ENCODE measurements around the gene HCFC1R1. TPM values are rescaled to one million over a fixed set of nuclear protein-coding genes. Genes with fewer than 3 reads are reported as not detected.

HCFC1R1 gene
- total and polyA plus RNA-seq, 5 experiments from 2014 or later = 13.1 to 16.5 (median 15.1) TPM

DNA sequence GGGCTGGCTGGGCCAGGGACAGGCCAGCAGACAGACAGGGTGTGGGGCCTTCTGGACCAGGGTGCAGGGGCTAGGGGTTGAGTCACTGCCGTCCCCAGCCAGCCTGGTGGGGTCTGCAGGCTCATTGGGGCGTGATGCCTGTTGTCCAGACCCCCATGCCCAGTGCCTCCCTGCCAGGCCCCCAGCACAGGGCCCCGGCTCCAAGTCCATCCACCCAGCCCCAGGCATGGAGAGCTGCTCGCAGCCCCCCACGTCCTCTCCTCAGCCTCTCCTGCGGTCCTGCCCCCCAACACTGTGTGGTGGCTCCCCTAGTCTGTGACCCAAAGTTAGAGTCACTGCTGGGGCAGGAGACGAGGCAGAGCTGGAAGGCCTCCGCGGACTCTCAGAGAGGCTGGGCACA, 36.5 kb downstream of the HCFC1R1 start:
- Mint-ChIP-seq H3K4me1 (peaks cover 0 to 9% (median 5%) of the 10 kb centered on the region in 4 donors), H3K27me3 (no peaks in the 10 kb centered on the region), H3K27ac (no peak overlapping the region), H3K36me3 (no peaks in the 10 kb centered on the region), H3K9me3 (no peaks in the 10 kb centered on the region), H3K4me3 (no peak overlapping the region)
- ATAC-seq = no peak
- no peak for DNase-seq
- POLR2A ChIA-PET = no interaction called here

DNA sequence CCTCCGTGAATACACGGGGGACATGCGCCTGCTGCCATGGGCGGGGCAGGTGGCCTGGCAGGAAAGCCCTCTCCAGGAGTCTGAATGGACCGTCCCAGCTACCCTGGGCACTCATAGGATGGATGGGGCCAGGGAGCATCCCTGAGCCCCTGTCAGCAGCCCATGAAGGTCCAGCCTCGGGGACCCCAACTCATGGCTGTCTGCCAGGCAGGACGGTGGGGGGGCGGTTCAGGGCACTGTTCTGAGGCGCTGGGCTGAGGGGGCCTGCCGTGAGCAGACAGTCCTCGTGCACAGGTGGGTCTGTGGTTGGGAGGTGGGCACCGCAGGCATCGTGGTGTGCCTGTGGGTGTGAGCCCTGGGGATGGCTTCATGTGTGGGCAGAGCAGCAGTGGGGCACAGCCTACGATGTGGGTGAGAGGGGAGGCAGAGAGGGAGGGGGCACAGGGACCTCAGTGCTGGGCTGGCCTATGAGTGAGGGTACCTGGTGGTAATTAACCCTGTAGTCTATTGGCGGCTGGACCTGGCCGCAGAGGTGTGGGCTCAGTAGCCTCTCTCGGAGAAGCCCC, 37.0 kb downstream of the HCFC1R1 start:
- Mint-ChIP-seq H3K27me3 (no peaks in the 10 kb centered on the region), H3K36me3 (no peaks in the 10 kb centered on the region), H3K4me3 (no peak overlapping the region), H3K4me1 (peaks cover 0 to 14% (median 7%) of the 10 kb centered on the region in 4 donors), H3K27ac (no peak overlapping the region), H3K9me3 (no peaks in the 10 kb centered on the region)
- DNase-seq = no peak
- POLR2A ChIA-PET = interaction anchor here (0.7 kb wide), 1 partner anchor 1134 kb away, joined by 3 read pairs; no protein-coding TSS in a partner anchor
- no peak for ATAC-seq

DNA sequence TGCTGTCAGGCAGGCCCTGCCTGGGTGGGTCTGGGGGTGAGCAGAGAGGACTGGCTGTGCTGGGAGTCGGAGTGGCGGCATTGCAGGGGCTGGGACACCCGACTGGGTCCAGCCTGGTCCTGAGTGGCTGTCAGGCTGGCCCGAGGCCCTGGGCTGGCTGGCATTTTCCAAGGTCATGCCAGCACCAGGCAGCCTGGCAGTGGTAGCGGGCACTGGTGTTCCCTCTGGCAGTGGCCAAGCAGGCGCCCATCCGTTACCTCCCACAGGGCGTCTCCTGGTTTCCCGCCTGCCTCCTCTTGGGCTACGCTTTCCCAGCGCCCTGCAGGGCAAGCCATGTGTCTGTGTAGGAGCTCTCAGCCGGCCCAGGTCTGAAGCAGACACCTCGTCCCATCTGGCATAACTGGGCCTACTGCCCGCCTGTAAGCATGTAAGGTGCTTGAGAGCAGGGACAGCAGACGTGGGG, 37.8 kb downstream of the HCFC1R1 start:
- POLR2A ChIA-PET = interaction anchor here (0.7 kb wide), 1 partner anchor 1135 kb away, joined by 3 read pairs; no protein-coding TSS in a partner anchor
- DNase-seq (no peak), ATAC-seq (no peak)
- H3K27me3 Mint-ChIP-seq = no peaks in the 10 kb centered on the region
- peaks cover 0 to 22% (median 11%) of the 10 kb centered on the region in 4 donors for H3K4me1 Mint-ChIP-seq
- no peak overlapping the region for H3K27ac Mint-ChIP-seq
- H3K36me3 Mint-ChIP-seq = no peaks in the 10 kb centered on the region
- no peaks in the 10 kb centered on the region for H3K9me3 Mint-ChIP-seq
- no peak overlapping the region for H3K4me3 Mint-ChIP-seq

DNA sequence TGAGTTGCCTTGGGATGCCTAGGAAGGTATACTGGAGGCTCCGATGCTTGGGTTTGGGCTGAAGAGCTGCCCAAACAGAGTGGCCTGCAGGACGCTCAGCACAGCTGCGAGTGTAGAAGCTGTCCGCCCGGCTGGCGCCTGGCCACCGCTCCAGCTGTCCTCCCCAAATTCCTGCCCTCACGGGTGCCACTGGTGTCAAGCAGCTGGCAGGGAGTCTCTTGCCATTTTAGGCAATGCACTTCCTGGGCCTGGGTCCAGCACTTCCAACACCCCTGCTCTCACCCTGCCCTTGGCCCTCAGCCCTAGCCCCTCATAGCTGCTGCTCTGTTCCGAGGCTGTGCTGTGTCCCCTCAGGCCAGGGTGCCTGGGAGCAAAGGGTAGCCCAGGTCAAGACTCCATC, 38.3 kb downstream of the HCFC1R1 start:
- POLR2A ChIA-PET = no interaction called here
- Mint-ChIP-seq H3K36me3 (no peaks in the 10 kb centered on the region), H3K27ac (no peak overlapping the region), H3K27me3 (no peaks in the 10 kb centered on the region), H3K9me3 (no peaks in the 10 kb centered on the region), H3K4me1 (peaks cover 0 to 25% (median 14%) of the 10 kb centered on the region in 4 donors), H3K4me3 (no peak overlapping the region)
- DNase-seq (no peak), ATAC-seq (no peak)

DNA sequence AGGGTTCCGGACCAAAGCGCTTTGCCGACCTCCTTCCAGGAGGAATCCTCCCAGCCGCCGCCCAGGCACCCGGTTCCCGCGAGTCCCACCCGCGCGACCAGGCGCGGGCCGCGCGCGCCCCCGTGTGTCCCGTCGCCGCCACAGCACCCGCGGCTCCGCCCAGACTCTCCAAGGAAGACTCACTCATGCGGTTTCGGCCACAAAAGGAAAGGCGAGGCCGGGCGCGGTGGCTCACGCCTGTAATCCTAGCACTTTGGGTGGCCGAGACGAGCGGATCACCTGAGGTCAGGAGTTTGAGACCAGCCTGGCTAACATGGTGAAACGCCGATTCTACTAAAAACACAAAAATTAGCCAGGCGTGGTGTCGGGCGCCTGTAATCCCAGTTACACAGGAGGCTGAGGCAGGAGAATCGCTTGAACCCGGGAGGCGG, 40.0 kb downstream of the HCFC1R1 start:
- DNase-seq = peak in 7 of 10 donors; percentile 45 to 69 (median 57)
- peaks cover 0 to 25% (median 15%) of the 10 kb centered on the region in 4 donors for H3K4me1 Mint-ChIP-seq
- peak overlapping the region in 4 of 10 donors; percentile 22 to 48 (median 28) for H3K4me3 Mint-ChIP-seq
- no peaks in the 10 kb centered on the region for H3K27me3 Mint-ChIP-seq
- H3K9me3 Mint-ChIP-seq = no peaks in the 10 kb centered on the region
- POLR2A ChIA-PET = no interaction called here
- H3K27ac Mint-ChIP-seq = no peak overlapping the region
- ATAC-seq = peak; percentile 50 to 55
- no peaks in the 10 kb centered on the region for H3K36me3 Mint-ChIP-seq

DNA sequence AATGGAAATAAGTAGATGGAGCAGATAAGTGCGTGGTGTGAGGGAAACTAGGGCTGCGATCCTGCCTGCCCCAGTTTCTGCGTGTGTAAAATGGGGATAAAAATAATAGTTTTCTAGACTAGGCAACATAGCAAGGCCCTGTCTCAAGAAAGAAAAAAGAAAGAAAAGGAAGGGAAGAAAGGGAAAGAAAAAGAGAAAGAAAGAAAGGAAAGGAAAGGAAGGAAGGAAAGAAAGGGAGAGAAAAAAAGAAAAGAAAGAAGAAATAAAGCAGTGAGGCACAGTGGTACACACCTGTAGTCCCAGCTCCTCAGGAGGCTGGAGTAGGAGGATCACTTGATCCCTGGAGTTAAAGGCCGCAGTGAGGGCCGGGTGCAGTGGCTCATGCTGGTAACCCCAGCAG, 41.3 kb downstream of the HCFC1R1 start:
- H3K9me3 Mint-ChIP-seq = no peaks in the 10 kb centered on the region
- no peaks in the 10 kb centered on the region for H3K36me3 Mint-ChIP-seq
- DNase-seq (no peak), ATAC-seq (no peak)
- POLR2A ChIA-PET = interaction anchor here (0.7 kb wide), 1 partner anchor 117 kb away, joined by 4 read pairs; no protein-coding TSS in a partner anchor
- H3K4me3 Mint-ChIP-seq = peak overlapping the region in 9 of 10 donors; percentile 1 to 80 (median 67)
- H3K4me1 Mint-ChIP-seq = peaks cover 0 to 25% (median 15%) of the 10 kb centered on the region in 4 donors
- no peaks in the 10 kb centered on the region for H3K27me3 Mint-ChIP-seq
- H3K27ac Mint-ChIP-seq = peak overlapping the region in 1 of 10 donors; percentile 37

DNA sequence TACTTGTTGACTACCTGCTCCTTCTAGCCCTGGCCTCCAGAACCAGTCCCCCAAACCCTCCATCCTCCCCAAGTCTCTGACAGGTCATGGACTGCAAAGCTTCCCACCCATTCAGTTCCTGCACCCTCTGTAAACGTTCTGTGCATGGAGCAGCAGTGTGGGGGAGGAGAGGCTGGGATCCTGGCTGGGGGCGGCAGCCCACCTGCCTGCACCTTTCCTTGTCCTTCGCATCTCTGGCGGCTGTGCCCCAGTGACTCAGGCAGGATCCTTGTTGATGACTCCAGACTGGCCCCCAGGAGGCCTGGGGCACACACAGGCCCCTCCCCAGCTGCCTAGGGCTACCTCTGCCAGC, 41.9 kb downstream of the HCFC1R1 start:
- no peaks in the 10 kb centered on the region for H3K36me3 Mint-ChIP-seq
- peak overlapping the region in 6 of 10 donors; percentile 67 to 91 (median 84) for H3K27ac Mint-ChIP-seq
- no peaks in the 10 kb centered on the region for H3K9me3 Mint-ChIP-seq
- POLR2A ChIA-PET = interaction anchor here (1.4 to 1.6 kb wide), 3 partner anchors 8 to 38 kb away, joined by 3 to 6 read pairs (median 4); no protein-coding TSS in a partner anchor
- DNase-seq = no peak
- peak overlapping the region; percentile 57 to 87 (median 80) for H3K4me3 Mint-ChIP-seq
- peaks cover 0 to 25% (median 15%) of the 10 kb centered on the region in 4 donors for H3K4me1 Mint-ChIP-seq
- no peak for ATAC-seq
- peaks cover 0 to 5% (median 0%) of the 10 kb centered on the region in 5 donors for H3K27me3 Mint-ChIP-seq

DNA sequence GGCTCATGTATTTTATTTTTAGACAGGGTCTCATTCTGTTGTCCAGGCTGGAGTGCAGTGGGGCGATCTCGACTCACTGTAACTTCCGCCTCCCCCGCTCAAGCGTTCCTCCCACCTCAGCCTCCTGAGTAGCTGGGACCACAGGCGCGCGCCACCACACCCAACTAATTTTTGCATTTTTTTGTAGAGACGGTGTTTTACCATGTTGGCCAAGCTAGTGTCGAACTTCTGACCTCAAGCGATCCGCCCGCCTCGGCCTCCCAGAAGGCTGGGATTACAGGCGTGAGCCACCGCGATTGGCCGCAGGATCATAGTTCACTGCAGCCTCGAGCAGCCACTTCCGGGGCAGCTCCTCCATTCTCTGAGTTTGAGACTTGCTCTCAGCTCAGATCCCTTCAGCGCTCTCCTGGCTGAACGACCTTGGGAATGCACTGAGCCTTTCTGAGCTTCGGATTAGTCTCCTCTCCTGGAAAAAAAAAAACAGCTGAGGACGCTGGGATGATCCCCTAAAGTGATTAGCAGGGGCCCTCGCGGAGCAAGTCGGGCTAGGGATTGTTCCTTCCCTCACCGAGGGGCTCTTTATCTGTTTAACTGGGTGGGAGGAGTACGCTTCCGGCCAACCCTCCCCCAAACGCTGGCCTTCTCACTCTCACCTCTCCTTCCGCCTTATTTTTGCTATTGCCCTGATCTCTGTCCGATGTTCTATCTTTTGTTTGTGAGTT, 42.4 kb downstream of the HCFC1R1 start:
- no peaks in the 10 kb centered on the region for H3K36me3 Mint-ChIP-seq
- DNase-seq (no peak), ATAC-seq (no peak)
- POLR2A ChIA-PET = interaction anchor here (1.0 to 1.9 kb wide), 9 partner anchors 9 to 40 kb away, joined by 3 to 14 read pairs (median 5); partner anchors contain the start of genes KREMEN2 and PAQR4
- H3K4me3 Mint-ChIP-seq = peak overlapping the region; percentile 57 to 87 (median 80)
- peak overlapping the region; percentile 62 to 91 (median 84) for H3K27ac Mint-ChIP-seq
- H3K4me1 Mint-ChIP-seq = peaks cover 0 to 25% (median 15%) of the 10 kb centered on the region in 4 donors
- no peaks in the 10 kb centered on the region for H3K9me3 Mint-ChIP-seq
- H3K27me3 Mint-ChIP-seq = peaks cover 0 to 7% (median 0%) of the 10 kb centered on the region in 5 donors

DNA sequence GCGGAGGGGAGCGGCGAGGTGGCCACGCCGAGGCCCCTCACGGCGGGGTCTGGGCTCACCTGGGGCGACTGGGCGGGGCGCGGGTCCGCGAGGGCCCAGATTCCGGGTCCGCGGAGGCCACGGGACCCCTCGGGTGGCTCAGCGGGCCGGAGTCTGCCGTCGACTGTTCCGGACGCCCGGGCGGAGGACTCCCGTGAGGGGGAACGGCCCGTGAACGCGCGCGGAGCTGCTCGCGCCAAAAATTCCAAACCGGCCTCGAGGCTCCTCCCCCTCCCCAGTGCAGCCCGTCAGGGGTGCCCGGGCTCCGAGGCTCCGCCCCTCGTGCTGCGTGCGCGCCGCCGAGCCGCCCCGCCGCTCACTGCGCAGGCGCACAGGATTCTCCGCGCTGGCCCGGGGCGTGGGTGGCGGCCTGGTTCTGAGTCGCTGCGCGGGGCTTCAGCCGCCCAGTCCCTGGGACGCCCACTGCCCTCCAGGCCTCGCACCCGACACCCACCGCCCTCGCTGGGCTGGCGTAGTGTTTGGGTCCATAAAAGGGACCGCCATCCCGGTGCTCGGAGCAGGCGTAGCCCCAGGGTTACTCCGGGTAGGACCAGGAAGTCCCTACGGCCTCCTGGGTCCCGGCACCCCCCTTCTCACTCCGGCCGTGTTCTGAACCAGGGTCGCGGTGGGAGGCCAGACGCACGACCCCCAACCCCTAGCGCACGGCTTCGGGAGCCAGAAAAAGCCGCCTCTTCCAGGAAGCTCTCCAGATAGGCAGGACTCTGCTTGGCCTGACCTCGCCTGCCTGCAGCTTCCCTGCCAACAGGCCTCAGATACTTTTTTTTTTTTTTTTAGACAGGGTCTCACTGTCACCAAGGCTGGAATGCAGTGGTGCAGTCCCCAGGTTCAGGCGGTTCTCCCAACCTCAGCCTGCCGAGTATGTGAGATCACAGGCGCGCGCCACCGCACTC, 43.2 kb downstream of the HCFC1R1 start, which contains the start of gene PKMYT1:
TSS of gene PKMYT1 (minus strand) at position 220 of the 950 bp plus-strand sequence. CDS start 789 bp downstream, outside the sequence.
- H3K27me3 Mint-ChIP-seq = peaks cover 0 to 7% (median 0%) of the 10 kb centered on the region in 5 donors
- peaks cover 0 to 25% (median 15%) of the 10 kb centered on the region in 4 donors for H3K4me1 Mint-ChIP-seq
- H3K27ac Mint-ChIP-seq = peak within 1 kb of the TSS; percentile 44 to 87 (median 82)
- POLR2A ChIA-PET = interaction anchor here (0.6 to 1.9 kb wide), 16 partner anchors 9 to 1004 kb away, joined by 3 to 14 read pairs (median 4); partner anchors contain the start of genes KREMEN2, PAQR4, SLX4 and ZNF213
- ATAC-seq (peak; percentile 91 to 96), DNase-seq (peak; percentile 89 to 99 (median 95))
- peak within 1 kb of the TSS; percentile 61 to 87 (median 80) for H3K4me3 Mint-ChIP-seq
- no peaks in the 10 kb centered on the region for H3K9me3 Mint-ChIP-seq
- no peaks in the 10 kb centered on the region for H3K36me3 Mint-ChIP-seq

DNA sequence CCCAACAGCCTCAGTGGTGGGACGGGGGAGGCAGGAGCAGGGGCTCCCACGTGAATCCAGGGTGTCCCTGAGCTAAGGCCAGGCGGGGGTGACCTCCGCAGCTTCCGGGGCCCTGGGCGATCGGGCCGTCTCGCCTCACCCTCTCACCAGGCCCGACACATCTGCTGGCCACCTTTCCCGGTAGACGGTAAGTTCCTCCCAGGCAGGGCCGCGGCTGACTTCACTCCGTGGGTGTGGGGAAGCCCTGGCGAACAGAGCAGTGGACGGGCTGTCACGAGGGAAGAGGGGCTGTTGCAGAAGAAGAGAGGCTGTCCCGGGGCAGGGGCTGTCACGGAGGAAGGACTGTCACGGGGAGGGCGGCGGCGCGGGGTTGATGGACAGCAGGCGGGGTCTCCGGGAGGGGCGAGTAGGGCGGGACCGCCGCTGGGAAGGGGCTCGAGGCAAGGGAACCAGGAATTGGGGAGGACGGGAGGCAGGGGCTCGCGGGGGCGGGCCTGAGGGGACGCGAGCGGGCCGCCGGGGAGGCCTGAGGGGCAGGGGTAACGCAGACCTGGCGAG, 44.0 kb downstream of the HCFC1R1 start:
- POLR2A ChIA-PET = interaction anchor here (0.8 to 1.9 kb wide), 7 partner anchors 10 to 155 kb away, joined by 3 to 14 read pairs (median 5); partner anchors contain the start of genes KREMEN2, PAQR4 and ZNF213
- peak overlapping the region in 1 of 10 donors; percentile 56 for H3K27ac Mint-ChIP-seq
- no peak for DNase-seq
- H3K4me1 Mint-ChIP-seq = peaks cover 0 to 25% (median 15%) of the 10 kb centered on the region in 4 donors
- no peak for ATAC-seq
- H3K36me3 Mint-ChIP-seq = no peaks in the 10 kb centered on the region
- peaks cover 0 to 7% (median 0%) of the 10 kb centered on the region in 5 donors for H3K27me3 Mint-ChIP-seq
- H3K4me3 Mint-ChIP-seq = peak overlapping the region in 8 of 10 donors; percentile 18 to 84 (median 64)
- no peaks in the 10 kb centered on the region for H3K9me3 Mint-ChIP-seq

DNA sequence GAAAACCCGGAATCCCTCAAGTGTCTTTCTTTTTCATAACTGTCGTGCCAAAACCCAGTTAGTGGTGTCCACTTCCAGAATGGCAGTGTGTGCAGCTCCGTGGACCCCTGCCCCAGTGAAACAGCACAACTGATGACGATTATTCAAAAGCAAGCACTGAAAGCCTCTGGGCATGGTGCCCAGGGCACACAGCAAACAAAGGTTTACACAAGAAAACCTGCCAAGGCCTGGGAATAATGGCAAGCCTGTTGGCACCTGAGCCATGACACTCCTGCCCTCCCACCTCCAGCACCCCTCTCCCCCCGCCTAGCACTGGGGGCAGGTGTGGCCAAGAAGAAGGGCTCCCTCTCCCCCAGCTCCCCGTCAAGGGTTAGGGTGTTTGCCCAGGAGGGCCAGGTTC, 46.3 kb downstream of the HCFC1R1 start:
- H3K4me3 Mint-ChIP-seq = no peak overlapping the region
- POLR2A ChIA-PET = interaction anchor here (0.8 to 1.2 kb wide), 2 partner anchors 12 to 15 kb away, joined by 3 to 4 read pairs; no protein-coding TSS in a partner anchor
- H3K27me3 Mint-ChIP-seq = peaks cover 0 to 7% (median 0%) of the 10 kb centered on the region in 5 donors
- ATAC-seq = no peak
- no peaks in the 10 kb centered on the region for H3K9me3 Mint-ChIP-seq
- no peak overlapping the region for H3K27ac Mint-ChIP-seq
- H3K4me1 Mint-ChIP-seq = peaks cover 0 to 18% (median 11%) of the 10 kb centered on the region in 4 donors
- DNase-seq = no peak
- H3K36me3 Mint-ChIP-seq = no peaks in the 10 kb centered on the region

Data from naive thymus-derived CD8-positive, alpha-beta T cell (primary cell).